B cell (primary cell): ENCODE data around the gene DCHS2.

ENCODE experiments used
- EZH2 ChIP-seq: IDR thresholded peaks from 2 replicates; pipeline ENCODE4 v1.6.1; 2012; ENCODE audit warnings: borderline replicate concordance, low read depth, mild to moderate bottlenecking, moderate library complexity, low read length; ENCODE audit not compliant: insufficient read depth, poor library complexity, severe bottlenecking
- TF ChIP-seq, protein P1 (sequence below): fragments of 200-600 bp; IDR thresholded peaks from one replicate; pipeline ENCODE4 v1.8.0; 2022; ENCODE audit warnings: antibody characterized with exemption, mild to moderate bottlenecking

DNA sequence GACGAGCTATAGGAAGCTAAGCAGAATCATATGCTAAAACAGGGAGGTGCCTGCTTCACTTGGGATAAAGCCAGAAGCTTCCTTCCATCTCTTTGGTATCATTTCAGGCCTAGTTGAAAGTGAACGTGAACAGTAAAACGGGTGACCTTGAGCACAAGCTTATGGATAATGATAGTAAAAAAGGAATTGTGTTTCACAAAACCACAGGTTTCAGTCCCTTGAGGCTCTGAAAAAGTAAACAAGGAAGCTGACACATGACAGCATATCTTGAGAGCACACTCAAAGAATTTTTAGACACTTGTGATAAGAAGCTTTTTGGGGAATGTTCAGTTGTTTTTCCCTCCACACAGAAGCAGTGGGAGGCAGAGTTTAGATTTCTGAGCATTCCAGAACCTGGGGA is 286.1 kb downstream of the DCHS2 start:
- TF ChIP-seq EZH2, result no peak
- TF ChIP-seq, protein P1, sequence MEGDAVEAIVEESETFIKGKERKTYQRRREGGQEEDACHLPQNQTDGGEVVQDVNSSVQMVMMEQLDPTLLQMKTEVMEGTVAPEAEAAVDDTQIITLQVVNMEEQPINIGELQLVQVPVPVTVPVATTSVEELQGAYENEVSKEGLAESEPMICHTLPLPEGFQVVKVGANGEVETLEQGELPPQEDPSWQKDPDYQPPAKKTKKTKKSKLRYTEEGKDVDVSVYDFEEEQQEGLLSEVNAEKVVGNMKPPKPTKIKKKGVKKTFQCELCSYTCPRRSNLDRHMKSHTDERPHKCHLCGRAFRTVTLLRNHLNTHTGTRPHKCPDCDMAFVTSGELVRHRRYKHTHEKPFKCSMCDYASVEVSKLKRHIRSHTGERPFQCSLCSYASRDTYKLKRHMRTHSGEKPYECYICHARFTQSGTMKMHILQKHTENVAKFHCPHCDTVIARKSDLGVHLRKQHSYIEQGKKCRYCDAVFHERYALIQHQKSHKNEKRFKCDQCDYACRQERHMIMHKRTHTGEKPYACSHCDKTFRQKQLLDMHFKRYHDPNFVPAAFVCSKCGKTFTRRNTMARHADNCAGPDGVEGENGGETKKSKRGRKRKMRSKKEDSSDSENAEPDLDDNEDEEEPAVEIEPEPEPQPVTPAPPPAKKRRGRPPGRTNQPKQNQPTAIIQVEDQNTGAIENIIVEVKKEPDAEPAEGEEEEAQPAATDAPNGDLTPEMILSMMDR, result no peak
